K562 (cell line): ENCODE measurements around the gene KCNAB1. TPM values are rescaled to one million over a fixed set of nuclear protein-coding genes. Genes with fewer than 3 reads are reported as not detected.

Experiments used
- ATAC-seq: fragments of 200-7000 bp; cut with Tn5 transposase; 3 replicates; pipeline ENCODE4 v1.9.1; 2020; ENCODE audit warnings: moderate library complexity
- BruUV-seq: library from RNA; stranded (reverse); fragments of 400-500 nt; replicated peaks from 2 replicates; lab custom pipeline; 2021; lab: Mats Ljungman, UMichigan
- CTCF ChIA-PET: fragments of 300-600 bp; formaldehyde crosslinking; extraction: SDS; loops from one replicate; lab custom pipeline; 2021; ENCODE audit warnings: low intra/inter-chr PET ratio; lab: Yijun Ruan, JAX
- POLR2A ChIA-PET: fragments of 300-600, 350-650 bp; sonication (Branson Sonifier 250); formaldehyde crosslinking; extraction: SDS; loops from one replicate; lab custom pipeline; 2021; ENCODE audit warnings: antibody characterized with exemption, inconsistent platforms; lab: Yijun Ruan, JAX
- DNase-seq, 4 experiments: peaks; one replicate each; pipeline versions ENCODE4 v3.0.0 to v3.0.0-alpha.2; 2011 to 2018; ENCODE audit warnings: low spot score in 3 of 4, mixed read lengths in 3 of 4; ENCODE audit errors: extremely low read depth in 1 of 4
- FAIRE-seq: peaks from 2 replicates; lab custom pipeline; 2011; peaks lifted over from hg19 to GRCh38; lab: Jason Lieb, UNC
- H2AFZ ChIP-seq: 2 replicates; pipeline ENCODE4 v1.6.0; 2011; ENCODE audit warnings: low read depth, low read length, control low read depth, inconsistent platforms
- H3K27ac ChIP-seq: fragments of 200-600 bp; 3 replicates; pipeline ENCODE4 v1.8.0; 2011; ENCODE audit warnings: low read depth, mild to moderate bottlenecking, control low read depth, inconsistent platforms, low read length, moderate library complexity, mixed read lengths; ENCODE audit errors: extremely low read depth
- H3K27me3 ChIP-seq, 2 experiments: fragments of 300-600 bp in 1 of 2; 2 replicates in 1 of 2; 3 replicates in 1 of 2; pipeline versions ENCODE4 v1.6.0 to v1.8.0; 2011; ENCODE audit warnings: inconsistent platforms in 2 of 2, low read length in 2 of 2, mild to moderate bottlenecking in 1 of 2, mixed read lengths in 1 of 2, moderate library complexity in 1 of 2; ENCODE audit not compliant: control insufficient read depth in 2 of 2, insufficient read depth in 2 of 2
- H3K36me3 ChIP-seq: fragments of 300-600 bp; 3 replicates; pipeline ENCODE4 v1.8.0; 2011; ENCODE audit warnings: mild to moderate bottlenecking, low read length, inconsistent platforms; ENCODE audit not compliant: control insufficient read depth, insufficient read depth
- H3K4me1 ChIP-seq, 2 experiments: fragments of 200-600 bp in 1 of 2; replicated peaks in 1 of 2; 2 replicates in 1 of 2; 3 replicates in 1 of 2; pipeline versions ENCODE4 v1.5.1 to v1.8.0; 2011; ENCODE audit warnings: inconsistent platforms in 2 of 2, low read length in 2 of 2, mild to moderate bottlenecking in 1 of 2, mixed read lengths in 1 of 2, moderate library complexity in 1 of 2; ENCODE audit not compliant: control insufficient read depth in 2 of 2, insufficient read depth in 2 of 2
- H3K4me2 ChIP-seq: 2 replicates; pipeline ENCODE4 v1.6.1; 2011; ENCODE audit warnings: low read length, control low read depth, inconsistent platforms, mixed read lengths; ENCODE audit not compliant: insufficient read depth
- H3K4me3 ChIP-seq: fragments of 200-600 bp; sonication (generic), shearing (Covaris generic); 2 replicates; pipeline ENCODE4 v1.5.1; 2016; ENCODE audit warnings: control low read depth, inconsistent platforms
- H3K79me2 ChIP-seq: fragments of 200-600 bp; 3 replicates; pipeline ENCODE4 v1.8.0; 2011; ENCODE audit warnings: low read length, inconsistent platforms; ENCODE audit not compliant: control insufficient read depth, insufficient read depth
- H3K9ac ChIP-seq, 2 experiments: 2 replicates each; pipeline versions ENCODE4 v1.6.0 to v1.6.1; 2011; ENCODE audit warnings: low read depth in 2 of 2, low read length in 2 of 2, control low read depth in 1 of 2, inconsistent platforms in 1 of 2, mild to moderate bottlenecking in 1 of 2, mixed read lengths in 1 of 2; ENCODE audit not compliant: insufficient read depth in 1 of 2
- H3K9me1 ChIP-seq: one replicate; pipeline ENCODE4 v1.6.0; 2011; ENCODE audit warnings: inconsistent platforms, mild to moderate bottlenecking, low read length, moderate library complexity; ENCODE audit not compliant: control insufficient read depth, insufficient read depth
- H3K9me3 ChIP-seq: replicated peaks from 2 replicates; pipeline ENCODE4 v1.5.1; 2011; ENCODE audit warnings: low read depth, low read length, inconsistent platforms; ENCODE audit not compliant: control insufficient read depth, insufficient read depth
- H4K20me1 ChIP-seq: replicated peaks from 2 replicates; pipeline ENCODE4 v1.6.1; 2011; ENCODE audit warnings: low read length, inconsistent platforms, mixed read lengths; ENCODE audit not compliant: control insufficient read depth, insufficient read depth
- DEAF1 ChIP-seq: fragments of 450-650 bp; formaldehyde crosslinking; IDR thresholded peaks from 2 replicates; pipeline ENCODE4 v1.4.0; 2020; ENCODE audit warnings: mild to moderate bottlenecking, moderate library complexity
- ESRRA ChIP-seq: fragments of 450-650 bp; IDR thresholded peaks from 2 replicates; pipeline ENCODE4 v1.6.1; 2014; ENCODE audit warnings: low read depth, mild to moderate bottlenecking, moderate library complexity, borderline replicate concordance
- NR1H2 ChIP-seq: sonication (generic); formaldehyde crosslinking; IDR thresholded peaks from 2 replicates; pipeline ENCODE4 v1.4.0; 2020; ENCODE audit warnings: mild to moderate bottlenecking, missing genetic modification reagents
- REST ChIP-seq, 2 experiments: fragments of 450-650 bp; formaldehyde crosslinking in 1 of 2; IDR thresholded peaks; 2 replicates each; pipeline versions ENCODE4 v1.4.0 to v1.6.1; 2014 to 2020; ENCODE audit warnings: mild to moderate bottlenecking in 2 of 2, borderline replicate concordance in 1 of 2, low read depth in 1 of 2
- STAG1 ChIP-seq: sonication (generic); formaldehyde crosslinking; IDR thresholded peaks from 2 replicates; pipeline ENCODE4 v1.5.0; 2020; ENCODE audit warnings: missing genetic modification reagents, borderline replicate concordance
- THAP12 ChIP-seq: fragments of 250-450 bp; sonication (Bioruptor Pico); IDR thresholded peaks from 2 replicates; pipeline ENCODE4 v1.9.0; 2021; ENCODE audit warnings: mild to moderate bottlenecking, inconsistent platforms
- ZNF75A ChIP-seq: fragments of 450-650 bp; formaldehyde crosslinking; IDR thresholded peaks from 2 replicates; pipeline ENCODE4 v1.4.0; 2020; ENCODE audit warnings: mild to moderate bottlenecking
- ZSCAN32 ChIP-seq: fragments of 450-650 bp; formaldehyde crosslinking; IDR thresholded peaks from 2 replicates; pipeline ENCODE4 v1.4.0; 2020; ENCODE audit warnings: mild to moderate bottlenecking, moderate library complexity
- WGBS: fragments of 100-300 bp; shearing (Covaris generic); methylation state at CpG from one replicate; pipeline ENCODE4 v1.1.6; 2016; ENCODE audit warnings: low coverage, mixed read lengths; ENCODE audit not compliant: insufficient coverage; ENCODE audit errors: missing lambda C conversion rate; 5-methylcytosine and 5-hydroxymethylcytosine counted together
- in situ Hi-C: fragments of 300-500 bp; cut with MboI; formaldehyde crosslinking; loops from 4 replicates; pipeline ENCODE4 v1.15.0; 2018; ENCODE audit warnings: inconsistent platforms, mixed read lengths
- intact Hi-C: fragments of 100-400 bp; cut with micrococcal nuclease; formaldehyde crosslinking; loops from 2 replicates; pipeline ENCODE4 v1.14.2; 2022
- polyA plus RNA-seq, 8 experiments: library from polyadenylated mRNA; depleted of rRNA in 4 of 8; stranded (reverse) in 5 of 8; unstranded in 3 of 8; fragments of >200 nt; fragmentation: Nextera tagmentation in 2 of 8; fragmentation: Illumina TruSeq in 1 of 8; extraction: Ambion mirVana in 2 of 8; extraction: Trizol in 1 of 8; gene quantifications; 2 replicates each; pipeline versions ENCODE4 v1.2.1 to v1.2.3, GENCODE V29; 2011 to 2014; ENCODE audit warnings: inconsistent platforms in 1 of 8, missing spikeins in 1 of 8
- total RNA-seq, 7 experiments: library from RNA; depleted of rRNA in 6 of 7; stranded (reverse); fragments of >200 nt in 6 of 7; fragmentation: Illumina TruSeq in 2 of 7; extraction: Trizol in 2 of 7; gene quantifications; 2 replicates each; pipeline versions ENCODE4 v1.2.1 to v1.2.3, GENCODE V29; 2011 to 2021; ENCODE audit warnings: low replicate concordance in 1 of 7

KCNAB1 gene
- total and polyA plus RNA-seq, 9 of the 15 experiments (the other 6 are each of a cell fraction or from before 2014, with no cell fraction given) = 0.14 to 1.2 (median 0.51) TPM

- FAIRE-seq (peak; percentile 90), DNase-seq (peak; percentile 35 to 69 (median 49)), ATAC-seq (peak; percentile 91)
- BruUV-seq = no TSS peak
- H3K27ac ChIP-seq = no peak overlapping the region
- H4K20me1 ChIP-seq = no peaks in the 10 kb centered on the region
- ChIA-PET CTCF (interaction anchor here (0.6 to 2.9 kb wide), 10 partner anchors 113 to 1050 kb away, joined by 3 to 17 read pairs (median 4); partner anchors contain the start of gene TIPARP), POLR2A (no interaction called here)
- no peaks in the 10 kb centered on the region for H3K36me3 ChIP-seq
- no peaks in the 10 kb centered on the region for H3K9me1 ChIP-seq
- no peaks in the 10 kb centered on the region for H3K9me3 ChIP-seq
- H2AFZ ChIP-seq = 0 out of 2 replicates have a peak overlapping the region, but pooled peaks have one; percentile 18
- in situ Hi-C loops = loop anchor here (25.0 kb wide), 2 partner anchors 235 to 360 kb away; no protein-coding TSS in a partner anchor
- H3K4me1 ChIP-seq = peaks cover 0 to 7% of the 10 kb centered on the region in 2 experiments; a peak in 2 of 5 replicates
- 6% methylated on average over 10 of the region's 10 CpGs for WGBS
- no peak overlapping the region for H3K9ac ChIP-seq
- no peak overlapping the region for H3K4me3 ChIP-seq
- H3K79me2 ChIP-seq = no peaks in the 10 kb centered on the region
- intact Hi-C loops = loop anchor here (1.0 to 10.0 kb wide), 6 partner anchors 110 to 1053 kb away; partner anchors contain the start of gene TIPARP
- H3K4me2 ChIP-seq = no peak overlapping the region
- peaks cover 2 to 4% of the 10 kb centered on the region in 2 experiments; a peak in 2 of 5 replicates for H3K27me3 ChIP-seq
- no peak for TF ChIP-seq THAP12 (CRISPR knock-in tag)
- peak; percentile 39; the same call in 1 of the 2 replicates for TF ChIP-seq DEAF1
- TF ChIP-seq STAG1 (CRISPR knock-in tag) = peak; percentile 76; the same call in 1 of the 2 replicates
- no peak for TF ChIP-seq NR1H2 (CRISPR knock-in tag)
- TF ChIP-seq ZNF75A = no peak
- peak; percentile 64; the same call in 1 of the 2 replicates for TF ChIP-seq REST (IDR thresholded peaks at IDR 0.05; ENCODE audit: borderline replicate concordance)
- no peak for TF ChIP-seq REST (CRISPR knock-in tag; IDR thresholded peaks at IDR 0.05; ENCODE audit: low read depth)
- no peak for TF ChIP-seq ESRRA
- no peak for TF ChIP-seq ZSCAN32 (CRISPR knock-in tag)
Measured at GRCh38 chr3:156151824-156152428, 31.5 kb downstream of the KCNAB1 start.
